Inflammatory macrophage (primary cell): Measurements from ENCODE around the gene ARID5B.

ENCODE experiments used
- DNase-seq, 2 donors: peaks; one replicate each; pipeline ENCODE4 v3.0.0-alpha.2; 2020 to 2022

Gene ARID5B

GRCh38 chr10:62056698-62057097, 155.2 kb downstream of the ARID5B start:
- DNase-seq: no peak

GRCh38 chr10:62057359-62057758, 155.9 kb downstream of the ARID5B start:
- DNase-seq: no peak

GRCh38 chr10:62057850-62058249, 156.4 kb downstream of the ARID5B start:
- no peak for DNase-seq

- DNase-seq: peak in 1 of 2 donors; percentile 48
These were observed 157.0 kb downstream of the ARID5B start for GRCh38 chr10:62058476-62058875.

- no peak for DNase-seq
These were observed 157.4 kb downstream of the ARID5B start for GRCh38 chr10:62058896-62059216.

- DNase-seq: peak; percentile 30 to 82
These were observed 157.9 kb downstream of the ARID5B start for GRCh38 chr10:62059217-62059920.

GRCh38 chr10:62062028-62062427, 160.5 kb downstream of the ARID5B start:
- no peak for DNase-seq

GRCh38 chr10:62062752-62063512, 161.4 kb downstream of the ARID5B start:
- no peak for DNase-seq

GRCh38 chr10:62063795-62064472, 162.4 kb downstream of the ARID5B start:
- peak in 1 of 2 donors; percentile 50 for DNase-seq

GRCh38 chr10:62067560-62067959, 166.1 kb downstream of the ARID5B start:
- no peak for DNase-seq

GRCh38 chr10:62068464-62068863, 167.0 kb downstream of the ARID5B start:
- DNase-seq: no peak

- DNase-seq: peak; percentile 32 to 50
These were observed 168.1 kb downstream of the ARID5B start for GRCh38 chr10:62069452-62070178.

GRCh38 chr10:62071846-62072281, 170.4 kb downstream of the ARID5B start:
- DNase-seq: no peak

- no peak for DNase-seq
These were observed 171.4 kb downstream of the ARID5B start for GRCh38 chr10:62072901-62073300.

- no peak for DNase-seq
These were observed 171.9 kb downstream of the ARID5B start for GRCh38 chr10:62073429-62073828.

- no peak for DNase-seq
These were observed 173.9 kb downstream of the ARID5B start for GRCh38 chr10:62075414-62075813.

- DNase-seq: no peak
These were observed 174.4 kb downstream of the ARID5B start for GRCh38 chr10:62075912-62076311.

GRCh38 chr10:62076891-62077290, 175.4 kb downstream of the ARID5B start:
- DNase-seq: no peak

GRCh38 chr10:62077330-62078015, 176.0 kb downstream of the ARID5B start:
- no peak for DNase-seq

- no peak for DNase-seq
These were observed 178.5 kb downstream of the ARID5B start for GRCh38 chr10:62079885-62080559.

GRCh38 chr10:62080905-62081304, 179.4 kb downstream of the ARID5B start:
- DNase-seq: no peak
